HEK293T (cell line): ENCODE data around the gene ASTN2.

Experiments used
- ARNT ChIP-seq: fragments of 450-650 bp; IDR thresholded peaks from 2 replicates; pipeline ENCODE4 v1.6.1; 2017; ENCODE audit warnings: mild to moderate bottlenecking
- BHLHE40 ChIP-seq: fragments of 450-650 bp; IDR thresholded peaks from 2 replicates; pipeline ENCODE4 v1.6.1; 2016; ENCODE audit warnings: mild to moderate bottlenecking, moderate library complexity, borderline replicate concordance
- CTBP1 ChIP-seq: fragments of 450-650 bp; IDR thresholded peaks from 2 replicates; pipeline ENCODE4 v1.6.1; 2016; ENCODE audit warnings: borderline replicate concordance
- ELF4 ChIP-seq: fragments of 450-650 bp; IDR thresholded peaks from 2 replicates; pipeline ENCODE4 v1.6.1; 2017; ENCODE audit warnings: antibody characterized with exemption
- FOXA1 ChIP-seq: fragments of 450-650 bp; IDR thresholded peaks from 2 replicates; pipeline ENCODE4 v1.6.1; 2016; ENCODE audit warnings: mild to moderate bottlenecking
- FOXK2 ChIP-seq: fragments of 450-650 bp; IDR thresholded peaks from 2 replicates; pipeline ENCODE4 v1.6.1; 2016; ENCODE audit warnings: mild to moderate bottlenecking
- FOXM1 ChIP-seq: fragments of 450-650 bp; IDR thresholded peaks from 2 replicates; pipeline ENCODE4 v1.6.1; 2017; ENCODE audit warnings: mild to moderate bottlenecking, borderline replicate concordance
- HDGF ChIP-seq: fragments of 450-650 bp; IDR thresholded peaks from 2 replicates; pipeline ENCODE4 v1.6.1; 2017; ENCODE audit warnings: antibody characterized with exemption, borderline replicate concordance
- NFRKB ChIP-seq: fragments of 450-650 bp; IDR thresholded peaks from 2 replicates; pipeline ENCODE4 v1.6.1; 2016; ENCODE audit warnings: mild to moderate bottlenecking, moderate library complexity
- PKNOX1 ChIP-seq: fragments of 450-650 bp; IDR thresholded peaks from 2 replicates; pipeline ENCODE4 v1.6.1; 2016
- SP1 ChIP-seq: fragments of 450-650 bp; IDR thresholded peaks from 2 replicates; pipeline ENCODE4 v1.6.1; 2017
- SUZ12 ChIP-seq: fragments of 450-650 bp; IDR thresholded peaks from 2 replicates; pipeline ENCODE4 v1.6.1; 2016; ENCODE audit warnings: mild to moderate bottlenecking
- TARDBP ChIP-seq: fragments of 450-650 bp; IDR thresholded peaks from 2 replicates; pipeline ENCODE4 v1.6.1; 2016
- ZNF384 ChIP-seq: fragments of 450-650 bp; IDR thresholded peaks from 2 replicates; pipeline ENCODE4 v1.6.1; 2016

DNA sequence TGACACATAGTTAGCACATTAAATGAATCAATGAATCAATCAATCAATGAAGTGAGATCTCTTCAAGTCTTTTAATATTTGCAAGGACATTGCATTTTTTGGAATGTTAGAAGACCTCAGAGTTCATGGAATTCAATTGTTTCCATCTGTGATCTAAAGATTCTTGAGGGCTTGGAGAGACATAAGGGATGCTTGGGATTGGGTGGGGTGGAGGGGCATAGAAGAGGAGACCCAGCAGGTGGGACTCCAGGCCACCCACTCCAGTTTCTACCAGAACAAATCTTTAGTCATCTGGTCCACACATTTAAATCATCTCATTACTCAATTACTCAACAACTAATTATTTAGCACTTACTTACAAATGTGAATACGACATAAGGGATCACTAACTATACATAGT, 978.7 kb downstream of the ASTN2 start:
- TF ChIP-seq ARNT: no peak
- TF ChIP-seq PKNOX1: no peak
- no peak for TF ChIP-seq ZNF384
- no peak for TF ChIP-seq FOXK2
- no peak for TF ChIP-seq HDGF
- TF ChIP-seq SP1: no peak
- no peak for TF ChIP-seq FOXM1
- no peak for TF ChIP-seq ELF4
- no peak for TF ChIP-seq BHLHE40
- TF ChIP-seq TARDBP: no peak
- no peak for TF ChIP-seq FOXA1
- TF ChIP-seq CTBP1: no peak
- no peak for TF ChIP-seq NFRKB
- TF ChIP-seq SUZ12: no peak
